Measurements from ENCODE around the gene LSP1.

GRCh38 chr11:1881442-1882264 lies 28.8 kb downstream of the LSP1 start:
- no peak for TF ChIP-seq GATA2 (IDR thresholded peaks at IDR 0.05; ENCODE audit: low read depth, low read length)
- no peak for TF ChIP-seq GATA3 (IDR thresholded peaks at IDR 0.05; ENCODE audit: low read depth, low read length)
